ENCODE data around the gene NPLOC4.

GRCh38 chr17:81537856-81538555 is 98.9 kb downstream of the NPLOC4 start:
- TF ChIP-seq, protein P1, sequence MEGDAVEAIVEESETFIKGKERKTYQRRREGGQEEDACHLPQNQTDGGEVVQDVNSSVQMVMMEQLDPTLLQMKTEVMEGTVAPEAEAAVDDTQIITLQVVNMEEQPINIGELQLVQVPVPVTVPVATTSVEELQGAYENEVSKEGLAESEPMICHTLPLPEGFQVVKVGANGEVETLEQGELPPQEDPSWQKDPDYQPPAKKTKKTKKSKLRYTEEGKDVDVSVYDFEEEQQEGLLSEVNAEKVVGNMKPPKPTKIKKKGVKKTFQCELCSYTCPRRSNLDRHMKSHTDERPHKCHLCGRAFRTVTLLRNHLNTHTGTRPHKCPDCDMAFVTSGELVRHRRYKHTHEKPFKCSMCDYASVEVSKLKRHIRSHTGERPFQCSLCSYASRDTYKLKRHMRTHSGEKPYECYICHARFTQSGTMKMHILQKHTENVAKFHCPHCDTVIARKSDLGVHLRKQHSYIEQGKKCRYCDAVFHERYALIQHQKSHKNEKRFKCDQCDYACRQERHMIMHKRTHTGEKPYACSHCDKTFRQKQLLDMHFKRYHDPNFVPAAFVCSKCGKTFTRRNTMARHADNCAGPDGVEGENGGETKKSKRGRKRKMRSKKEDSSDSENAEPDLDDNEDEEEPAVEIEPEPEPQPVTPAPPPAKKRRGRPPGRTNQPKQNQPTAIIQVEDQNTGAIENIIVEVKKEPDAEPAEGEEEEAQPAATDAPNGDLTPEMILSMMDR (CRISPR knock-in tag; IDR thresholded peaks at IDR 0.05) = no peak
- TF ChIP-seq HDAC1 (CRISPR knock-in tag; IDR thresholded peaks at IDR 0.05) (no peak), FOXK1 (CRISPR knock-in tag; IDR thresholded peaks at IDR 0.05; ENCODE audit: borderline replicate concordance, low read depth) (no peak), EZH2 (conservative IDR thresholded peaks at IDR 0.05; ENCODE audit: low read depth, low read length) (no peak), NR2C2 (CRISPR knock-in tag; IDR thresholded peaks at IDR 0.05; ENCODE audit: borderline replicate concordance) (no peak), PHF8 (CRISPR knock-in tag; IDR thresholded peaks at IDR 0.05) (no peak), ARNT (IDR thresholded peaks at IDR 0.05) (no peak), YY1 (IDR thresholded peaks at IDR 0.05; ENCODE audit: insufficient read depth, insufficient replicate concordance, low read depth, low read length) (no peak), EP300 (IDR thresholded peaks at IDR 0.05; ENCODE audit: low read depth in 2 of 2, low read length in 2 of 2) (no peak), EP300 (CRISPR knock-in tag; IDR thresholded peaks at IDR 0.05; ENCODE audit: borderline replicate concordance) (no peak), NBN (conservative IDR thresholded peaks at IDR 0.05) (no peak), BHLHE40 (IDR thresholded peaks at IDR 0.05; ENCODE audit: low read length) (no peak), ZNF260 (CRISPR knock-in tag; IDR thresholded peaks at IDR 0.05; ENCODE audit: borderline replicate concordance, low read depth) (no peak), ZNF296 (CRISPR knock-in tag; conservative IDR thresholded peaks at IDR 0.05) (no peak)

Data from HepG2 (cell line).